WTC11 (cell line): ENCODE data around the gene AGBL1. TPM values are rescaled to one million over a fixed set of nuclear protein-coding genes. Genes with fewer than 3 reads are reported as not detected.

Source experiments
- ATAC-seq: fragments of 200-7000 bp; cut with Tn5 transposase; 2 replicates; pipeline ENCODE4 v1.10.0; 2021; ENCODE audit warnings: mild to moderate bottlenecking, moderate library complexity
- CTCF ChIA-PET: fragments of 300-600 bp; sonication (Branson Sonifier 250); formaldehyde crosslinking; loops from one replicate; lab custom pipeline; 2021; ENCODE audit warnings: antibody characterized with exemption; lab: Charles Lee
- POLR2A ChIA-PET: fragments of 350-600 bp; sonication (Branson Sonifier 250); formaldehyde crosslinking; loops from one replicate; lab custom pipeline; 2021; ENCODE audit warnings: antibody characterized with exemption; lab: Charles Lee
- DNase-seq: peaks from one replicate; pipeline ENCODE4 v3.0.0; 2021; ENCODE audit warnings: low spot score
- H3K27ac Mint-ChIP-seq: 2 replicates; pipeline ENCODE4 v1.8.0; 2021; ENCODE audit warnings: mixed read lengths
- H3K27me3 Mint-ChIP-seq: 2 replicates; pipeline ENCODE4 v1.8.0; 2021; ENCODE audit warnings: low read depth, mild to moderate bottlenecking, moderate library complexity, mixed read lengths
- H3K36me3 Mint-ChIP-seq: 2 replicates; pipeline ENCODE4 v1.8.0; 2021; ENCODE audit warnings: mixed read lengths
- H3K4me1 Mint-ChIP-seq: 2 replicates; pipeline ENCODE4 v1.8.0; 2022; ENCODE audit warnings: mixed read lengths
- H3K4me3 Mint-ChIP-seq: 2 replicates; pipeline ENCODE4 v1.8.0; 2021; ENCODE audit warnings: mild to moderate bottlenecking, moderate library complexity, mixed read lengths
- H3K9me3 Mint-ChIP-seq: 2 replicates; pipeline ENCODE4 v1.8.0; 2021; ENCODE audit warnings: mixed read lengths
- ATF3 ChIP-seq: sonication (generic); formaldehyde crosslinking; conservative IDR thresholded peaks from 2 replicates; pipeline ENCODE4 v1.8.1; 2022; ENCODE audit warnings: mild to moderate bottlenecking, missing genetic modification reagents
- CBFB ChIP-seq: sonication (generic); formaldehyde crosslinking; IDR thresholded peaks from 2 replicates; pipeline ENCODE4 v1.8.1; 2022; ENCODE audit warnings: mild to moderate bottlenecking, low read depth, missing genetic modification reagents
- CDX4 ChIP-seq: fragments of 250-450 bp; sonication (Bioruptor Pico); IDR thresholded peaks from 2 replicates; pipeline ENCODE4 v1.9.0; 2021; ENCODE audit warnings: moderate library complexity, mild to moderate bottlenecking, inconsistent platforms, borderline replicate concordance
- CREB1 ChIP-seq: sonication (generic); formaldehyde crosslinking; IDR thresholded peaks from 2 replicates; pipeline ENCODE4 v1.8.0; 2023; ENCODE audit warnings: mild to moderate bottlenecking, missing genetic modification reagents
- CTCF ChIP-seq: fragments of 200-600 bp; IDR thresholded peaks from 2 replicates; pipeline ENCODE4 v1.8.0; 2022; ENCODE audit warnings: antibody characterized with exemption
- FOXP4 ChIP-seq: sonication (generic); formaldehyde crosslinking; IDR thresholded peaks from 2 replicates; pipeline ENCODE4 v1.8.0; 2022; ENCODE audit warnings: mild to moderate bottlenecking, missing genetic modification reagents
- IRF1 ChIP-seq: sonication (generic); formaldehyde crosslinking; IDR thresholded peaks from 2 replicates; pipeline ENCODE4 v1.8.0; 2023; ENCODE audit warnings: missing genetic modification reagents
- NFATC4 ChIP-seq: fragments of 250-450 bp; sonication (Bioruptor Pico); IDR thresholded peaks from 2 replicates; pipeline ENCODE4 v1.9.0; 2021; ENCODE audit warnings: mild to moderate bottlenecking
- OVOL2 ChIP-seq: fragments of 250-450 bp; sonication (Bioruptor Pico); IDR thresholded peaks from 2 replicates; pipeline ENCODE4 v1.9.0; 2021; ENCODE audit warnings: mild to moderate bottlenecking, borderline replicate concordance
- PRDM15 ChIP-seq: sonication (generic); formaldehyde crosslinking; IDR thresholded peaks from 2 replicates; pipeline ENCODE4 v1.8.0; 2022; ENCODE audit warnings: missing genetic modification reagents
- PREB ChIP-seq: sonication (generic); formaldehyde crosslinking; IDR thresholded peaks from 2 replicates; pipeline ENCODE4 v1.8.1; 2022; ENCODE audit warnings: mild to moderate bottlenecking, missing genetic modification reagents, moderate library complexity, borderline replicate concordance
- RORB ChIP-seq: fragments of 250-450 bp; sonication (Bioruptor Pico); IDR thresholded peaks from 2 replicates; pipeline ENCODE4 v1.9.0; 2021; ENCODE audit warnings: mild to moderate bottlenecking
- SMAD3 ChIP-seq: sonication (generic); formaldehyde crosslinking; IDR thresholded peaks from 2 replicates; pipeline ENCODE4 v1.8.0; 2022; ENCODE audit warnings: missing genetic modification reagents, mild to moderate bottlenecking, borderline replicate concordance
- ZNF121 ChIP-seq: sonication (generic); formaldehyde crosslinking; IDR thresholded peaks from 2 replicates; pipeline ENCODE4 v1.8.0; 2023; ENCODE audit warnings: missing genetic modification reagents
- ZNF263 ChIP-seq: sonication (generic); formaldehyde crosslinking; IDR thresholded peaks from 2 replicates; pipeline ENCODE4 v1.8.1; 2022; ENCODE audit warnings: low read depth, mild to moderate bottlenecking, moderate library complexity, missing genetic modification reagents
- ZNF281 ChIP-seq: sonication (generic); formaldehyde crosslinking; IDR thresholded peaks from 2 replicates; pipeline ENCODE4 v1.8.0; 2023; ENCODE audit warnings: mild to moderate bottlenecking, missing genetic modification reagents
- total RNA-seq: library from RNA; stranded (reverse); gene quantifications from 3 replicates; pipeline ENCODE4 v1.2.3, GENCODE V29; 2021

AGBL1 gene
- total RNA-seq, 1 experiment from 2014 or later: not detected

- TF ChIP-seq ZNF263 (CRISPR knock-in tag) (no peak), FOXP4 (CRISPR knock-in tag) (no peak), RORB (CRISPR knock-in tag) (no peak), OVOL2 (CRISPR knock-in tag) (no peak), CTCF (no peak), PREB (CRISPR knock-in tag) (no peak), NFATC4 (CRISPR knock-in tag) (no peak), ZNF121 (CRISPR knock-in tag) (no peak), PRDM15 (CRISPR knock-in tag) (no peak), CDX4 (CRISPR knock-in tag) (no peak), CREB1 (CRISPR knock-in tag) (no peak), ZNF281 (CRISPR knock-in tag) (no peak), SMAD3 (CRISPR knock-in tag) (no peak), ATF3 (no peak), IRF1 (CRISPR knock-in tag) (no peak), CBFB (CRISPR knock-in tag) (no peak)
- TF ChIP-seq, all 79 proteins: peak for 0
- DNase-seq: no peak
- Mint-ChIP-seq H3K36me3 (no peaks in the 10 kb centered on the region), H3K4me1 (peaks cover 17% of the 10 kb centered on the region), H3K27ac (0 out of 2 replicates have a peak overlapping the region, but pooled peaks have one; percentile 13), H3K4me3 (no peak overlapping the region), H3K27me3 (no peaks in the 10 kb centered on the region; the same call in 1 of the 2 replicates), H3K9me3 (peaks cover 3% of the 10 kb centered on the region; the same call in 1 of the 2 replicates)
- ChIA-PET CTCF (interaction anchor here (1.9 kb wide), 1 partner anchor 123 kb away, joined by 7 read pairs; no protein-coding TSS in a partner anchor), POLR2A (no interaction called here)
- ATAC-seq: no peak
These were observed 540.5 kb downstream of the AGBL1 start for GRCh38 chr15:86620157-86620556.
